Measurements from ENCODE around the gene ETS2. TPM values are rescaled to one million over a fixed set of nuclear protein-coding genes. Genes with fewer than 3 reads are reported as not detected.
A peak's percentile ranks its signal among the peaks of the same experiment; 100 is the strongest.

ETS2 gene
- total RNA-seq, 1 experiment from 2014 or later = 49.9 TPM

GRCh38 chr21:38787461-38788274 is 18.1 kb upstream of the ETS2 start:
- H3K4me3 Mint-ChIP-seq (ENCODE audit: low read depth, unreplicated experiment) = peak overlapping the region; percentile 67
- CTCF ChIA-PET = interaction anchor here (0.7 to 2.8 kb wide), 9 partner anchors 10 to 37 kb away, joined by 3 to 28 read pairs (median 4); no protein-coding TSS in a partner anchor

GRCh38 chr21:38788275-38788905 is 17.3 kb upstream of the ETS2 start:
- CTCF ChIA-PET = interaction anchor here (1.0 to 2.8 kb wide), 7 partner anchors 9 to 38 kb away, joined by 3 to 28 read pairs (median 5); no protein-coding TSS in a partner anchor
- Mint-ChIP-seq H3K4me3 (ENCODE audit: low read depth, unreplicated experiment) (peak overlapping the region; percentile 67), H3K36me3 (ENCODE audit: insufficient read depth, unreplicated experiment) (peaks cover 8% of the 10 kb centered on the region)

More at GRCh38 chr21:38787461-38788274, 18.1 kb upstream of the ETS2 start:
- BruUV-seq (replicated peaks) = TSS peak; percentile 84
- H3K27me3 Mint-ChIP-seq (ENCODE audit: unreplicated experiment) = no peaks in the 10 kb centered on the region
- intact Hi-C loops (cut with micrococcal nuclease; ENCODE audit: unreplicated experiment) = no loop called here
- H3K4me1 Mint-ChIP-seq (ENCODE audit: low read depth, unreplicated experiment) = peaks cover 17% of the 10 kb centered on the region
- no peak for TF ChIP-seq CTCF (IDR thresholded peaks at IDR 0.05; ENCODE audit: unreplicated experiment)
- H3K27ac Mint-ChIP-seq (ENCODE audit: unreplicated experiment) = peak overlapping the region; percentile 89
- peak; percentile 89 for DNase-seq
- H3K36me3 Mint-ChIP-seq (ENCODE audit: insufficient read depth, unreplicated experiment) = peaks cover 8% of the 10 kb centered on the region
- H3K9me3 Mint-ChIP-seq (ENCODE audit: low read depth, unreplicated experiment) = peaks cover 2% of the 10 kb centered on the region

GRCh38 chr21:38789275-38789674 is 16.5 kb upstream of the ETS2 start:
- Mint-ChIP-seq H3K9me3 (ENCODE audit: low read depth, unreplicated experiment) (peaks cover 2% of the 10 kb centered on the region), H3K36me3 (ENCODE audit: insufficient read depth, unreplicated experiment) (peaks cover 8% of the 10 kb centered on the region), H3K27ac (ENCODE audit: unreplicated experiment) (peak overlapping the region; percentile 89), H3K27me3 (ENCODE audit: unreplicated experiment) (no peaks in the 10 kb centered on the region), H3K4me1 (ENCODE audit: low read depth, unreplicated experiment) (peaks cover 13% of the 10 kb centered on the region), H3K4me3 (ENCODE audit: low read depth, unreplicated experiment) (no peak overlapping the region)
- intact Hi-C loops (cut with micrococcal nuclease; ENCODE audit: unreplicated experiment) = no loop called here
- DNase-seq = no peak
- BruUV-seq (replicated peaks) = no TSS peak
- CTCF ChIA-PET = no interaction called here
- TF ChIP-seq CTCF (IDR thresholded peaks at IDR 0.05; ENCODE audit: unreplicated experiment) = no peak

More at GRCh38 chr21:38788275-38788905, 17.3 kb upstream of the ETS2 start:
- Mint-ChIP-seq H3K27ac (ENCODE audit: unreplicated experiment) (peak overlapping the region; percentile 89), H3K9me3 (ENCODE audit: low read depth, unreplicated experiment) (peaks cover 2% of the 10 kb centered on the region), H3K4me1 (ENCODE audit: low read depth, unreplicated experiment) (peaks cover 17% of the 10 kb centered on the region), H3K27me3 (ENCODE audit: unreplicated experiment) (no peaks in the 10 kb centered on the region)
- BruUV-seq (replicated peaks) = no TSS peak
- no peak for DNase-seq
- TF ChIP-seq CTCF (IDR thresholded peaks at IDR 0.05; ENCODE audit: unreplicated experiment) = no peak
- intact Hi-C loops (cut with micrococcal nuclease; ENCODE audit: unreplicated experiment) = no loop called here

GRCh38 chr21:38790059-38790458 is 15.7 kb upstream of the ETS2 start:
- no peaks in the 10 kb centered on the region for H3K27me3 Mint-ChIP-seq (ENCODE audit: unreplicated experiment)
- no peak for DNase-seq
- intact Hi-C loops (cut with micrococcal nuclease; ENCODE audit: unreplicated experiment) = no loop called here
- TF ChIP-seq CTCF (IDR thresholded peaks at IDR 0.05; ENCODE audit: unreplicated experiment) = no peak
- H3K36me3 Mint-ChIP-seq (ENCODE audit: insufficient read depth, unreplicated experiment) = peaks cover 8% of the 10 kb centered on the region
- CTCF ChIA-PET = no interaction called here
- H3K4me3 Mint-ChIP-seq (ENCODE audit: low read depth, unreplicated experiment) = no peak overlapping the region
- no TSS peak for BruUV-seq (replicated peaks)
- peaks cover 2% of the 10 kb centered on the region for H3K9me3 Mint-ChIP-seq (ENCODE audit: low read depth, unreplicated experiment)
- no peak overlapping the region for H3K27ac Mint-ChIP-seq (ENCODE audit: unreplicated experiment)
- H3K4me1 Mint-ChIP-seq (ENCODE audit: low read depth, unreplicated experiment) = peaks cover 12% of the 10 kb centered on the region

All from Calu3 (cell line).